Stomach (tissue), 4 donors: ENCODE results near the gene ADORA3.
"Not testable (repeated sequence)": the region's sequence is repeated elsewhere in the genome, so short reads cannot be mapped to it uniquely, and the experiment has no call there.

ENCODE experiments used
- EP300 ChIP-seq: sonication (generic); formaldehyde crosslinking; IDR thresholded peaks from one replicate; pipeline ENCODE4 v1.6.1; 2017; ENCODE audit warnings: antibody characterized with exemption
- TF ChIP-seq, protein P1 (sequence below), 7 experiments: fragments of 450-650 bp in 4 of 7; fragments of 200-600 bp in 3 of 7; sonication (generic) in 3 of 7; IDR thresholded peaks; one replicate each; pipeline ENCODE4 v1.5.1; 2016 to 2019; ENCODE audit warnings: antibody characterized with exemption in 7 of 7, control low read depth in 2 of 7, mild to moderate bottlenecking in 1 of 7

DNA sequence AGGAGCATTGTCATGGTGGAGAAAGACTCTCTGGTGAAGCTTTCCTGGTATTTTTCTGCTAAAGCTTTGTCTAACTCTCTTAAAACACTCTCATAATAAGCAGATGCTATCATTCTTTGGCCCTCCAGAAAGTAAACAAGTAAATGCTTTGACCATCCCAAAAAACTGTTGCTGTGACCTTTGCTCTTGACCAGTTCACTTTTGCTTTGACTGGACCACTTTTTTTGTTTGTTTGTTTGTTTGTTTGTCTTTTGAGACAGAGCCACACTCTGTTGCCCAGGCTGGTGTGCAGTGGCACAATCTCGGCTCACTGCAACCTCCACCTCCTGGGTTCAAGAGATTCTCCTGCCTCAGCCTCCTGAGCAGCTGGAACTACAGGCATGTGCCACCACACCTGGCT is 44.4 kb upstream of the ADORA3 start:
- TF ChIP-seq EP300 = not testable (repeated sequence)
- TF ChIP-seq, protein P1, sequence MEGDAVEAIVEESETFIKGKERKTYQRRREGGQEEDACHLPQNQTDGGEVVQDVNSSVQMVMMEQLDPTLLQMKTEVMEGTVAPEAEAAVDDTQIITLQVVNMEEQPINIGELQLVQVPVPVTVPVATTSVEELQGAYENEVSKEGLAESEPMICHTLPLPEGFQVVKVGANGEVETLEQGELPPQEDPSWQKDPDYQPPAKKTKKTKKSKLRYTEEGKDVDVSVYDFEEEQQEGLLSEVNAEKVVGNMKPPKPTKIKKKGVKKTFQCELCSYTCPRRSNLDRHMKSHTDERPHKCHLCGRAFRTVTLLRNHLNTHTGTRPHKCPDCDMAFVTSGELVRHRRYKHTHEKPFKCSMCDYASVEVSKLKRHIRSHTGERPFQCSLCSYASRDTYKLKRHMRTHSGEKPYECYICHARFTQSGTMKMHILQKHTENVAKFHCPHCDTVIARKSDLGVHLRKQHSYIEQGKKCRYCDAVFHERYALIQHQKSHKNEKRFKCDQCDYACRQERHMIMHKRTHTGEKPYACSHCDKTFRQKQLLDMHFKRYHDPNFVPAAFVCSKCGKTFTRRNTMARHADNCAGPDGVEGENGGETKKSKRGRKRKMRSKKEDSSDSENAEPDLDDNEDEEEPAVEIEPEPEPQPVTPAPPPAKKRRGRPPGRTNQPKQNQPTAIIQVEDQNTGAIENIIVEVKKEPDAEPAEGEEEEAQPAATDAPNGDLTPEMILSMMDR (IDR thresholded peaks at IDR 0.05) = not testable (repeated sequence)
